WTC11 (cell line): Measurements from ENCODE around the gene DMAC1. TPM values are rescaled to one million over a fixed set of nuclear protein-coding genes. Genes with fewer than 3 reads are reported as not detected.

ENCODE experiments used
- ATAC-seq: fragments of 200-7000 bp; cut with Tn5 transposase; 2 replicates; pipeline ENCODE4 v1.10.0; 2021; ENCODE audit warnings: mild to moderate bottlenecking, moderate library complexity
- CTCF ChIA-PET: fragments of 300-600 bp; sonication (Branson Sonifier 250); formaldehyde crosslinking; loops from one replicate; lab custom pipeline; 2021; ENCODE audit warnings: antibody characterized with exemption; lab: Charles Lee
- POLR2A ChIA-PET: fragments of 350-600 bp; sonication (Branson Sonifier 250); formaldehyde crosslinking; loops from one replicate; lab custom pipeline; 2021; ENCODE audit warnings: antibody characterized with exemption; lab: Charles Lee
- DNase-seq: peaks from one replicate; pipeline ENCODE4 v3.0.0; 2021; ENCODE audit warnings: low spot score
- H3K27ac Mint-ChIP-seq: 2 replicates; pipeline ENCODE4 v1.8.0; 2021; ENCODE audit warnings: mixed read lengths
- H3K27me3 Mint-ChIP-seq: 2 replicates; pipeline ENCODE4 v1.8.0; 2021; ENCODE audit warnings: low read depth, mild to moderate bottlenecking, moderate library complexity, mixed read lengths
- H3K36me3 Mint-ChIP-seq: 2 replicates; pipeline ENCODE4 v1.8.0; 2021; ENCODE audit warnings: mixed read lengths
- H3K4me1 Mint-ChIP-seq: 2 replicates; pipeline ENCODE4 v1.8.0; 2022; ENCODE audit warnings: mixed read lengths
- H3K4me3 Mint-ChIP-seq: 2 replicates; pipeline ENCODE4 v1.8.0; 2021; ENCODE audit warnings: mild to moderate bottlenecking, moderate library complexity, mixed read lengths
- H3K9me3 Mint-ChIP-seq: 2 replicates; pipeline ENCODE4 v1.8.0; 2021; ENCODE audit warnings: mixed read lengths
- FOXK1 ChIP-seq: sonication (generic); formaldehyde crosslinking; IDR thresholded peaks from 2 replicates; pipeline ENCODE4 v1.8.0; 2022; ENCODE audit warnings: mild to moderate bottlenecking, moderate library complexity, missing genetic modification reagents
- GTF2I ChIP-seq: fragments of 250-450 bp; sonication (Bioruptor Pico); conservative IDR thresholded peaks from 2 replicates; pipeline ENCODE4 v1.4.0; 2021; ENCODE audit warnings: mild to moderate bottlenecking
- JUN ChIP-seq: sonication (generic); formaldehyde crosslinking; IDR thresholded peaks from 2 replicates; pipeline ENCODE4 v1.8.0; 2023; ENCODE audit warnings: mild to moderate bottlenecking, missing genetic modification reagents
- KAT7 ChIP-seq: sonication (generic); formaldehyde crosslinking; IDR thresholded peaks from 2 replicates; pipeline ENCODE4 v1.8.1; 2023; ENCODE audit warnings: missing genetic modification reagents, mild to moderate bottlenecking, borderline replicate concordance
- MXD4 ChIP-seq: fragments of 250-450 bp; sonication (Bioruptor Pico); IDR thresholded peaks from 2 replicates; pipeline ENCODE4 v1.8.0; 2021; ENCODE audit warnings: mild to moderate bottlenecking, moderate library complexity, borderline replicate concordance
- NFE2L1 ChIP-seq: sonication (generic); formaldehyde crosslinking; IDR thresholded peaks from 2 replicates; pipeline ENCODE4 v1.8.1; 2023; ENCODE audit warnings: missing genetic modification reagents
- NFYB ChIP-seq: sonication (generic); formaldehyde crosslinking; conservative IDR thresholded peaks from 2 replicates; pipeline ENCODE4 v1.8.0; 2022; ENCODE audit warnings: low read depth, missing genetic modification reagents
- NR3C1 ChIP-seq: sonication (generic); formaldehyde crosslinking; conservative IDR thresholded peaks from 2 replicates; pipeline ENCODE4 v1.8.1; 2023; ENCODE audit warnings: low read depth, mild to moderate bottlenecking, missing genetic modification reagents
- PRRX2 ChIP-seq: fragments of 250-450 bp; sonication (Bioruptor Pico); IDR thresholded peaks from 2 replicates; pipeline ENCODE4 v1.8.0; 2021; ENCODE audit warnings: mild to moderate bottlenecking
- SMAD3 ChIP-seq: sonication (generic); formaldehyde crosslinking; IDR thresholded peaks from 2 replicates; pipeline ENCODE4 v1.8.0; 2022; ENCODE audit warnings: missing genetic modification reagents, mild to moderate bottlenecking, borderline replicate concordance
- SP1 ChIP-seq: sonication (generic); formaldehyde crosslinking; conservative IDR thresholded peaks from 2 replicates; pipeline ENCODE4 v1.8.1; 2022; ENCODE audit warnings: missing genetic modification reagents
- TCF7 ChIP-seq: sonication (generic); formaldehyde crosslinking; IDR thresholded peaks from 2 replicates; pipeline ENCODE4 v1.8.0; 2022; ENCODE audit warnings: mild to moderate bottlenecking, low read depth, missing genetic modification reagents, moderate library complexity
- TEAD1 ChIP-seq: sonication (generic); formaldehyde crosslinking; IDR thresholded peaks from 2 replicates; pipeline ENCODE4 v1.8.0; 2022; ENCODE audit warnings: mild to moderate bottlenecking, missing genetic modification reagents
- TEAD4 ChIP-seq: sonication (generic); formaldehyde crosslinking; IDR thresholded peaks from 2 replicates; pipeline ENCODE4 v1.8.0; 2022; ENCODE audit warnings: mild to moderate bottlenecking, missing genetic modification reagents
- TP53 ChIP-seq: sonication (generic); formaldehyde crosslinking; IDR thresholded peaks from 2 replicates; pipeline ENCODE4 v1.8.1; 2023; ENCODE audit warnings: mild to moderate bottlenecking, missing genetic modification reagents
- ZBTB21 ChIP-seq: sonication (generic); formaldehyde crosslinking; IDR thresholded peaks from 2 replicates; pipeline ENCODE4 v1.8.1; 2023; ENCODE audit warnings: mild to moderate bottlenecking, missing genetic modification reagents, borderline replicate concordance
- ZNF138 ChIP-seq: sonication (generic); formaldehyde crosslinking; conservative IDR thresholded peaks from 2 replicates; pipeline ENCODE4 v1.8.1; 2022; ENCODE audit warnings: mild to moderate bottlenecking, moderate library complexity, missing genetic modification reagents
- ZNF232 ChIP-seq: sonication (generic); formaldehyde crosslinking; IDR thresholded peaks from 2 replicates; pipeline ENCODE4 v1.8.0; 2022; ENCODE audit warnings: mild to moderate bottlenecking, missing genetic modification reagents
- ZNF396 ChIP-seq: fragments of 250-450 bp; sonication (Bioruptor Pico); IDR thresholded peaks from 2 replicates; pipeline ENCODE4 v1.8.0; 2021; ENCODE audit warnings: mild to moderate bottlenecking, moderate library complexity, borderline replicate concordance
- total RNA-seq: library from RNA; stranded (reverse); gene quantifications from 3 replicates; pipeline ENCODE4 v1.2.3, GENCODE V29; 2021
- TF ChIP-seq, protein P1 (sequence below): sonication (generic); formaldehyde crosslinking; IDR thresholded peaks from 2 replicates; pipeline ENCODE4 v1.8.1; 2022; ENCODE audit warnings: low read depth, mild to moderate bottlenecking, moderate library complexity, missing genetic modification reagents, borderline replicate concordance
- TF ChIP-seq, protein P2 (sequence below): sonication (generic); formaldehyde crosslinking; IDR thresholded peaks from 2 replicates; pipeline ENCODE4 v1.8.1; 2023; ENCODE audit warnings: mild to moderate bottlenecking, missing genetic modification reagents, moderate library complexity
- TF ChIP-seq, protein P3 (sequence below): fragments of 250-450 bp; sonication (Bioruptor Pico); IDR thresholded peaks from 2 replicates; pipeline ENCODE4 v1.8.0; 2021; ENCODE audit warnings: mild to moderate bottlenecking
- TF ChIP-seq, protein P4 (sequence below): fragments of 250-450 bp; sonication (Bioruptor Pico); IDR thresholded peaks from 2 replicates; pipeline ENCODE4 v2.1.2; 2022; ENCODE audit warnings: mild to moderate bottlenecking, moderate library complexity
- TF ChIP-seq, protein P5 (sequence below): sonication (generic); formaldehyde crosslinking; IDR thresholded peaks from 2 replicates; pipeline ENCODE4 v1.8.0; 2022; ENCODE audit warnings: mild to moderate bottlenecking, missing genetic modification reagents
- TF ChIP-seq, protein P6 (sequence below): sonication (generic); formaldehyde crosslinking; IDR thresholded peaks from 2 replicates; pipeline ENCODE4 v1.8.1; 2022; ENCODE audit warnings: missing genetic modification reagents, borderline replicate concordance
- TF ChIP-seq, protein P7 (sequence below): fragments of 200-600 bp; IDR thresholded peaks from 2 replicates; pipeline ENCODE4 v1.8.0; 2022; ENCODE audit warnings: antibody characterized with exemption

Gene DMAC1
- total RNA-seq, 1 experiment from 2014 or later, result 71.2 TPM

DNA sequence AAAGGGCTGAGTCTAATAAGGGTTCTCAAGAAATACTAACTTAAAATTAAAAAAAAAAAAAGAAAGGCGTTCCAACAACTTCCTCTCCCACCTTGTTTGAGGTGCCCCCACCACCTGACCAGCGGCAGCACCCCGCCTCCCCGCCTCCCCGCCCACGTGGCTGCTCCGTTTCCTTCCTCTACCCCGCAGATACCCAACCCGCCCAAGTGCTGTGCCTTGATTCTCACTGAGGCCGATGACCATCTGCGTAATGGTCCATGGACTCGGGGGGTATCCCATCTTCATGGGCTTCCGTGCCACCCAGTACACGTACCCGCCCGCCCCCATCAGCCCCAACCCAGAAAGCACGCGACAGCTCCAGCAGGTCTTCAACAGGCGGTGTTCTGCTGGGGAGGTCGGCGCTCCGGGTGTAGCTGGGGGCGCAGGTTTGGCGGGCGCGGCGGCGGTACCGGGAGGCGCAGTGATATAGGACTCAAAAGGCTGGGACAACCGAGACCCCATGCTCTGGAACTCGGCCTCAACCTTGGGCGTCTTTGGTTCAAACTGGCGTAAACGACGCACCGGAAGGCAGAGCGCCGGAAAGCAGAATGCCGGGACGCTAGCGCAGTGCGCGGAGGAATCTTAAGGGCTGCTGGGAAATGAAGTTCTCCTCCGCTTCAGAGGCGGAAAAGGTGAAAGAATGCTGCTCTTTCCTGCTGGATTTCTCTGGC is at the start of gene DMAC1 (continued):
- TF ChIP-seq, protein P1, sequence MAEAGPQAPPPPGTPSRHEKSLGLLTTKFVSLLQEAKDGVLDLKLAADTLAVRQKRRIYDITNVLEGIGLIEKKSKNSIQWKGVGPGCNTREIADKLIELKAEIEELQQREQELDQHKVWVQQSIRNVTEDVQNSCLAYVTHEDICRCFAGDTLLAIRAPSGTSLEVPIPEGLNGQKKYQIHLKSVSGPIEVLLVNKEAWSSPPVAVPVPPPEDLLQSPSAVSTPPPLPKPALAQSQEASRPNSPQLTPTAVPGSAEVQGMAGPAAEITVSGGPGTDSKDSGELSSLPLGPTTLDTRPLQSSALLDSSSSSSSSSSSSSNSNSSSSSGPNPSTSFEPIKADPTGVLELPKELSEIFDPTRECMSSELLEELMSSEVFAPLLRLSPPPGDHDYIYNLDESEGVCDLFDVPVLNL (CRISPR knock-in tag), result no peak
- TF ChIP-seq JUN (no peak), TEAD4 (CRISPR knock-in tag) (no peak), ZNF232 (CRISPR knock-in tag) (no peak), ZNF396 (CRISPR knock-in tag) (no peak), KAT7 (no peak), PRRX2 (CRISPR knock-in tag) (no peak), ZBTB21 (no peak), TP53 (no peak), SP1 (peak; percentile 62), NFYB (CRISPR knock-in tag) (no peak), NR3C1 (CRISPR knock-in tag) (no peak), MXD4 (no peak), TCF7 (CRISPR knock-in tag) (no peak), NFE2L1 (CRISPR knock-in tag) (no peak)
- TF ChIP-seq, protein P2, sequence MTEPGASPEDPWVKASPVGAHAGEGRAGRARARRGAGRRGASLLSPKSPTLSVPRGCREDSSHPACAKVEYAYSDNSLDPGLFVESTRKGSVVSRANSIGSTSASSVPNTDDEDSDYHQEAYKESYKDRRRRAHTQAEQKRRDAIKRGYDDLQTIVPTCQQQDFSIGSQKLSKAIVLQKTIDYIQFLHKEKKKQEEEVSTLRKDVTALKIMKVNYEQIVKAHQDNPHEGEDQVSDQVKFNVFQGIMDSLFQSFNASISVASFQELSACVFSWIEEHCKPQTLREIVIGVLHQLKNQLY (CRISPR knock-in tag), result no peak
- TF ChIP-seq, protein P3, sequence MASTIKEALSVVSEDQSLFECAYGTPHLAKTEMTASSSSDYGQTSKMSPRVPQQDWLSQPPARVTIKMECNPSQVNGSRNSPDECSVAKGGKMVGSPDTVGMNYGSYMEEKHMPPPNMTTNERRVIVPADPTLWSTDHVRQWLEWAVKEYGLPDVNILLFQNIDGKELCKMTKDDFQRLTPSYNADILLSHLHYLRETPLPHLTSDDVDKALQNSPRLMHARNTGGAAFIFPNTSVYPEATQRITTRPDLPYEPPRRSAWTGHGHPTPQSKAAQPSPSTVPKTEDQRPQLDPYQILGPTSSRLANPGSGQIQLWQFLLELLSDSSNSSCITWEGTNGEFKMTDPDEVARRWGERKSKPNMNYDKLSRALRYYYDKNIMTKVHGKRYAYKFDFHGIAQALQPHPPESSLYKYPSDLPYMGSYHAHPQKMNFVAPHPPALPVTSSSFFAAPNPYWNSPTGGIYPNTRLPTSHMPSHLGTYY, result no peak
- TF ChIP-seq, protein P4, sequence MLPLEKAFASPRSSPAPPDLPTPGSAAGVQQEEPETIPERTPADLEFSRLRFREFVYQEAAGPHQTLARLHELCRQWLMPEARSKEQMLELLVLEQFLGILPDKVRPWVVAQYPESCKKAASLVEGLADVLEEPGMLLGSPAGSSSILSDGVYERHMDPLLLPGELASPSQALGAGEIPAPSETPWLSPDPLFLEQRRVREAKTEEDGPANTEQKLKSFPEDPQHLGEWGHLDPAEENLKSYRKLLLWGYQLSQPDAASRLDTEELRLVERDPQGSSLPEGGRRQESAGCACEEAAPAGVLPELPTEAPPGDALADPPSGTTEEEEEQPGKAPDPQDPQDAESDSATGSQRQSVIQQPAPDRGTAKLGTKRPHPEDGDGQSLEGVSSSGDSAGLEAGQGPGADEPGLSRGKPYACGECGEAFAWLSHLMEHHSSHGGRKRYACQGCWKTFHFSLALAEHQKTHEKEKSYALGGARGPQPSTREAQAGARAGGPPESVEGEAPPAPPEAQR (CRISPR knock-in tag), result no peak
- TF ChIP-seq, all 79 proteins: peak for 10

DNA sequence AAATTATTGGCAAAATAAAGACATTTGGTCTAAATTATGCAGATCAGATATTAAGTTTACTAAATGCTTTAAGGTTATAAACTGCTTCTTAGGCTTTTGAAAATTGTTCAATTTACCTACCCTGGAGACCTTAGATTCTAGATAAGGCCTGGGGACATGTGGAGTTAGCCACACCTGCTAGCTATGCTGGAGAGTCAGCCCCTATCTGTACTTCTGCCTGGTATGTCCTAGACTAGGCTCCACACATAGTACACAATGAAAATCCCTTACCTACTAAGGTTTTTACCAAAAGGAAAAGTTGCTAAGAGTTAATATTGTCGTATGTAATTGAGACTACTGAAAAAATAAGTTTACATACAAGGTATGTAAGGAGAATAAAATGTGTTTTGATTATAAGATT is 49.8 kb upstream of the DMAC1 start:
- H3K9me3 Mint-ChIP-seq, result peaks cover 19% of the 10 kb centered on the region
- H3K4me1 Mint-ChIP-seq, result peaks cover 20% of the 10 kb centered on the region
- ATAC-seq (no peak), DNase-seq (no peak)
- H3K4me3 Mint-ChIP-seq, result no peak overlapping the region
- CTCF ChIA-PET, result no interaction called here
- peaks cover 3% of the 10 kb centered on the region; the same call in 1 of the 2 replicates for H3K36me3 Mint-ChIP-seq
- POLR2A ChIA-PET, result no interaction called here
- H3K27me3 Mint-ChIP-seq, result no peaks in the 10 kb centered on the region
- H3K27ac Mint-ChIP-seq, result no peak overlapping the region
- TF ChIP-seq ZBTB21, result no peak
- no peak for TF ChIP-seq KAT7
- TF ChIP-seq, protein P5, sequence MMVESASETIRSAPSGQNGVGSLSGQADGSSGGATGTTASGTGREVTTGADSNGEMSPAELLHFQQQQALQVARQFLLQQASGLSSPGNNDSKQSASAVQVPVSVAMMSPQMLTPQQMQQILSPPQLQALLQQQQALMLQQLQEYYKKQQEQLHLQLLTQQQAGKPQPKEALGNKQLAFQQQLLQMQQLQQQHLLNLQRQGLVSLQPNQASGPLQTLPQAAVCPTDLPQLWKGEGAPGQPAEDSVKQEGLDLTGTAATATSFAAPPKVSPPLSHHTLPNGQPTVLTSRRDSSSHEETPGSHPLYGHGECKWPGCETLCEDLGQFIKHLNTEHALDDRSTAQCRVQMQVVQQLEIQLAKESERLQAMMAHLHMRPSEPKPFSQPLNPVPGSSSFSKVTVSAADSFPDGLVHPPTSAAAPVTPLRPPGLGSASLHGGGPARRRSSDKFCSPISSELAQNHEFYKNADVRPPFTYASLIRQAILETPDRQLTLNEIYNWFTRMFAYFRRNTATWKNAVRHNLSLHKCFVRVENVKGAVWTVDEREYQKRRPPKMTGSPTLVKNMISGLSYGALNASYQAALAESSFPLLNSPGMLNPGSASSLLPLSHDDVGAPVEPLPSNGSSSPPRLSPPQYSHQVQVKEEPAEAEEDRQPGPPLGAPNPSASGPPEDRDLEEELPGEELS (CRISPR knock-in tag), result no peak
- no peak for TF ChIP-seq SMAD3
- TF ChIP-seq FOXK1 (CRISPR knock-in tag), result no peak
- no peak for TF ChIP-seq GTF2I (CRISPR knock-in tag)
- TF ChIP-seq ZNF138 (CRISPR knock-in tag), result no peak
- no peak for TF ChIP-seq TEAD1
- TF ChIP-seq, protein P6, sequence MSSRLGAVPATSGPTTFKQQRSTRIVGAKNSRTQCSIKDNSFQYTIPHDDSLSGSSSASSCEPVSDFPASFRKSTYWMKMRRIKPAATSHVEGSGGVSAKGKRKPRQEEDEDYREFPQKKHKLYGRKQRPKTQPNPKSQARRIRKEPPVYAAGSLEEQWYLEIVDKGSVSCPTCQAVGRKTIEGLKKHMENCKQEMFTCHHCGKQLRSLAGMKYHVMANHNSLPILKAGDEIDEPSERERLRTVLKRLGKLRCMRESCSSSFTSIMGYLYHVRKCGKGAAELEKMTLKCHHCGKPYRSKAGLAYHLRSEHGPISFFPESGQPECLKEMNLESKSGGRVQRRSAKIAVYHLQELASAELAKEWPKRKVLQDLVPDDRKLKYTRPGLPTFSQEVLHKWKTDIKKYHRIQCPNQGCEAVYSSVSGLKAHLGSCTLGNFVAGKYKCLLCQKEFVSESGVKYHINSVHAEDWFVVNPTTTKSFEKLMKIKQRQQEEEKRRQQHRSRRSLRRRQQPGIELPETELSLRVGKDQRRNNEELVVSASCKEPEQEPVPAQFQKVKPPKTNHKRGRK (CRISPR knock-in tag), result no peak
- no peak for TF ChIP-seq TCF7 (CRISPR knock-in tag)
- TF ChIP-seq, protein P7, sequence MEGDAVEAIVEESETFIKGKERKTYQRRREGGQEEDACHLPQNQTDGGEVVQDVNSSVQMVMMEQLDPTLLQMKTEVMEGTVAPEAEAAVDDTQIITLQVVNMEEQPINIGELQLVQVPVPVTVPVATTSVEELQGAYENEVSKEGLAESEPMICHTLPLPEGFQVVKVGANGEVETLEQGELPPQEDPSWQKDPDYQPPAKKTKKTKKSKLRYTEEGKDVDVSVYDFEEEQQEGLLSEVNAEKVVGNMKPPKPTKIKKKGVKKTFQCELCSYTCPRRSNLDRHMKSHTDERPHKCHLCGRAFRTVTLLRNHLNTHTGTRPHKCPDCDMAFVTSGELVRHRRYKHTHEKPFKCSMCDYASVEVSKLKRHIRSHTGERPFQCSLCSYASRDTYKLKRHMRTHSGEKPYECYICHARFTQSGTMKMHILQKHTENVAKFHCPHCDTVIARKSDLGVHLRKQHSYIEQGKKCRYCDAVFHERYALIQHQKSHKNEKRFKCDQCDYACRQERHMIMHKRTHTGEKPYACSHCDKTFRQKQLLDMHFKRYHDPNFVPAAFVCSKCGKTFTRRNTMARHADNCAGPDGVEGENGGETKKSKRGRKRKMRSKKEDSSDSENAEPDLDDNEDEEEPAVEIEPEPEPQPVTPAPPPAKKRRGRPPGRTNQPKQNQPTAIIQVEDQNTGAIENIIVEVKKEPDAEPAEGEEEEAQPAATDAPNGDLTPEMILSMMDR, result no peak
